ENCODE measurements around the gene YBEY. TPM values are rescaled to one million over a fixed set of nuclear protein-coding genes. Genes with fewer than 3 reads are reported as not detected.

YBEY gene
- total RNA-seq, 1 donor from 2014 or later, result 13.7 TPM

DNA sequence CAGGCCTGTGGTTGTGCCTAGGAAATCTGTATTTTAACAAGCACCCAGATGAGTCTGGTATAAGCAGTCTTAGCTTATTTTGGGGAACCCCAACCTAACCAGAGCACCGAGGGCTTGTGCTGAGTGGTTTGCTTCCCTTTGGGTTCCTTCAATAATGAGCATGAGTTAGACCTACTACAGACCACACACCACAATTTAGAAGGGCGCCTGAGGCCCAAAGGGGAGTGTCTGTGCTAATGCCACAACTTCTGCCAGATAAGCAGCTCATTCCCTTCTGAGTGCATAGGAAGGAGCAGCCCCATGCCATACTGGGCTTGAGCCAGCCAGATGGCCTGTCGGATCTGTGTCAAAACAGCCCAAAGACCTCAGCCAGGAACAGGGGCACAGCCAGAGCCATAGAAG, 42.2 kb upstream of the YBEY start:
- Mint-ChIP-seq H3K27ac (no peak overlapping the region), H3K27me3 (no peaks in the 10 kb centered on the region), H3K36me3 (ENCODE audit: low read depth) (peaks cover 92% of the 10 kb centered on the region), H3K4me3 (no peak overlapping the region), H3K4me1 (peaks cover 7% of the 10 kb centered on the region), H3K9me3 (no peaks in the 10 kb centered on the region)
- POLR2A ChIA-PET, result no interaction called here
- CTCF ChIA-PET, result no interaction called here
- intact Hi-C loops (cut with micrococcal nuclease), result no loop called here
- DNase-seq (no peak), ATAC-seq (ENCODE audit: low read depth) (no peak)
- TF ChIP-seq, protein P1, sequence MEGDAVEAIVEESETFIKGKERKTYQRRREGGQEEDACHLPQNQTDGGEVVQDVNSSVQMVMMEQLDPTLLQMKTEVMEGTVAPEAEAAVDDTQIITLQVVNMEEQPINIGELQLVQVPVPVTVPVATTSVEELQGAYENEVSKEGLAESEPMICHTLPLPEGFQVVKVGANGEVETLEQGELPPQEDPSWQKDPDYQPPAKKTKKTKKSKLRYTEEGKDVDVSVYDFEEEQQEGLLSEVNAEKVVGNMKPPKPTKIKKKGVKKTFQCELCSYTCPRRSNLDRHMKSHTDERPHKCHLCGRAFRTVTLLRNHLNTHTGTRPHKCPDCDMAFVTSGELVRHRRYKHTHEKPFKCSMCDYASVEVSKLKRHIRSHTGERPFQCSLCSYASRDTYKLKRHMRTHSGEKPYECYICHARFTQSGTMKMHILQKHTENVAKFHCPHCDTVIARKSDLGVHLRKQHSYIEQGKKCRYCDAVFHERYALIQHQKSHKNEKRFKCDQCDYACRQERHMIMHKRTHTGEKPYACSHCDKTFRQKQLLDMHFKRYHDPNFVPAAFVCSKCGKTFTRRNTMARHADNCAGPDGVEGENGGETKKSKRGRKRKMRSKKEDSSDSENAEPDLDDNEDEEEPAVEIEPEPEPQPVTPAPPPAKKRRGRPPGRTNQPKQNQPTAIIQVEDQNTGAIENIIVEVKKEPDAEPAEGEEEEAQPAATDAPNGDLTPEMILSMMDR (IDR thresholded peaks at IDR 0.05), result no peak

DNA sequence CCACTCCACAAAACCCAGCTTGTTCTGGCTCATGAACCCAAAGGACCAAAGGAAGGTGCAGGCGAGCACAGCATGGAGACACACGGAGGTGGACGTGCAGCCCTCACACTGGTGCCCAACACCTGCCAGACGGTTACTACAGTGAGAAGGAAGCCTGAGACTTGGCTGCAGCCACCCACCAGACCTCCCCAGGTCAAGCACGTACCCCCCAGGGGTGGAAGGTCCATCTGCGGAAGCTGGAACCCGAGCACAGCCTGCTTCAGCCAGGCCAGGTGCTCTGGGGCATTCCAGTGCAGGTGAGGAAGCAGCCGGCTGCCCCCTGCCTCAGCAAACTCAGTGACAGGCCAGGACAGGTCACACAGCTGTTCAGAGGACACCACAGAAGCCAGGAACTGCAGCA, 41.5 kb upstream of the YBEY start:
- TF ChIP-seq, protein P1 (IDR thresholded peaks at IDR 0.05), result no peak
- peaks cover 7% of the 10 kb centered on the region for H3K4me1 Mint-ChIP-seq
- no peak overlapping the region for H3K4me3 Mint-ChIP-seq
- H3K36me3 Mint-ChIP-seq (ENCODE audit: low read depth), result peaks cover 92% of the 10 kb centered on the region
- DNase-seq (no peak), ATAC-seq (ENCODE audit: low read depth) (no peak)
- CTCF ChIA-PET, result no interaction called here
- no peaks in the 10 kb centered on the region for H3K9me3 Mint-ChIP-seq
- intact Hi-C loops (cut with micrococcal nuclease), result no loop called here
- no peak overlapping the region for H3K27ac Mint-ChIP-seq
- POLR2A ChIA-PET, result no interaction called here
- H3K27me3 Mint-ChIP-seq, result no peaks in the 10 kb centered on the region

DNA sequence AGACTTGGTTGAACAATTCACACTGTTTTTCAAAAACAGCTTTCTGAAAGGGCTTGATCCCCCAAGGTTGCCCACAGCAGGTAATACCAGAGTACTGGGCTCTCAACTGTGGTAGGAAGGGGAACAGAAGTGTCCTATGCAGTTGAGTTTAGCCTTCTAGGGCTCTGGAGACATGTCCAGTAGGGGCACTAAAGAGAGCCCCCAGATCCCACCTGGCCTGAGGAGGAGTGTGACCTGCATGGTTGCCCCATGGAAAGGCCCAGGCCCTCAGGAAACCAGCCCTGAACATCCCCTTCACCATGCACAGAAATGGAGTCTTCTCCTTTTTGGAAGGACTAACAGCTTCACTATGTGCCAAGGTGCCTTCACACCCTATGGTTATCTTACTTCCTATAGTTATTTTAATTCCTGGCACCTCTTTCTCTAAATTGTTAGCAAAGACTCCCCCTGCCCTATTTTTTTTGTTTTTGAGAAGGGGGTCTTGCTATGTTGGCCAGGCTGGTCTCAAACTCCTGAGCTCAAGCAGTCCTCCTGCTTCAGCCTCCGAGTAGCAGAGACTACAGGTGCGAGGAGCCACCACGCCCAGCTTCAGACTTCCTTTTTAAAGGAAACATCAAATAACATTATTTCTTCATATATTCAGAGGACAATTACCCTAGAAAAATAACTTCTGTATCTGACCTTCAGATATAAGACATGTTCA, 40.8 kb upstream of the YBEY start:
- Mint-ChIP-seq H3K36me3 (ENCODE audit: low read depth) (peaks cover 92% of the 10 kb centered on the region), H3K4me3 (no peak overlapping the region), H3K4me1 (peaks cover 14% of the 10 kb centered on the region), H3K27ac (no peak overlapping the region), H3K27me3 (no peaks in the 10 kb centered on the region), H3K9me3 (no peaks in the 10 kb centered on the region)
- CTCF ChIA-PET, result no interaction called here
- intact Hi-C loops (cut with micrococcal nuclease), result no loop called here
- DNase-seq, result no peak
- ATAC-seq (ENCODE audit: low read depth), result no peak
- TF ChIP-seq, protein P1 (IDR thresholded peaks at IDR 0.05), result no peak
- POLR2A ChIA-PET, result no interaction called here

DNA sequence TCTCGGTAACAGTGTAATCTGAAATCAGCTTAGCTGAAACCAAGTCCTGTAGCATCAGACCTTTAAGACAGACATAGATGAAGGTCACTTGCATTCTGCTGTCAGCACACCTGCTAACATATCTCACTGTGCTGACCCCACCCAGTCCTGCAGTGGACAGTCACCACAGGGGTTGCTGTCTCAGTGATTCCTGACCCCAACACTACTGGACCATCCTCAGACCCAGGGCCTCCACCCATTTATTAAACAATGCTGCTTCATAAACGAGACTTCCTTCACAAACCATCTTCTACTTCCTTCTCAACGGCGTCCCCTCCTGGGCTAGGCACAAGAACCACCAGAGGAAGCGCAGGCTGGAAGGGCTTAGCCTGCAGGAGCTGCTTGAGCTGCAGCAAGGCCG, 39.8 kb upstream of the YBEY start:
- H3K27ac Mint-ChIP-seq, result no peak overlapping the region
- DNase-seq, result no peak
- ChIA-PET CTCF (no interaction called here), POLR2A (no interaction called here)
- ATAC-seq (ENCODE audit: low read depth), result no peak
- TF ChIP-seq, protein P1 (IDR thresholded peaks at IDR 0.05), result no peak
- intact Hi-C loops (cut with micrococcal nuclease), result no loop called here
- peaks cover 92% of the 10 kb centered on the region for H3K36me3 Mint-ChIP-seq (ENCODE audit: low read depth)
- H3K4me3 Mint-ChIP-seq, result no peak overlapping the region
- peaks cover 22% of the 10 kb centered on the region for H3K4me1 Mint-ChIP-seq
- no peaks in the 10 kb centered on the region for H3K27me3 Mint-ChIP-seq
- H3K9me3 Mint-ChIP-seq, result no peaks in the 10 kb centered on the region

DNA sequence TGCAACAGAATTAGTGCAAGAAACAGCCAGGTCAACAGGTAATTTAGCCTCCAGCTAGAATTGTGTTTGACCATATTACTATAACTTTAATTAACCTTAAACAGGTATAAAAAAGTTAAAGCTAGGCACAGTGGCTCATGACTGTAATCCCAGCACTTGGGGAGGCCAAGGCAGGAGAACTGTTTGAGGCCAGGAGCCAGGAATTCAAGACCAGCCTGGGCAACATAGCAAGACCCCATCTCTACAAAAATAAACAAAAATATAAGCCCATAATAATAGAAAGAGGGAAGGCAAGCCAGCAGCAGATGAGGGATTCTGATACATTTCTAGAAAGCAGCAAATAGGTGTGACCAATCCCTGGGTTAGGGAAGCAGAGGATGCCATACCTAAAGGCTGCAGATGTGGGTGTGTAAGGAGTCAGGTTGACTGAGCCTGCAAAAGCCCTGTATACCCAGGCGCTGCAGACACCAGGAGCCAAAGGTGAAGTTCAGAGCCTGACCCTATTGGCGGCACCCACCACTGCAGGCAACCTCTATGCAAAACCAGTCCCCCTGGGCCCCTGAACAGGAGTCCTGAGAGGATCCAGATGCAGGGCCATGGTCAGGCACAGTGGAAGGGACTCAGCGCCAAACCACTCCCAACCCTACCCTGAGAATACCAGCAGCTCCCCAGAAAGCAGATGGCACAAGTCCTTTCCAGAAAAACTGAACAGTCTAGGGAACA, 38.3 kb upstream of the YBEY start:
- H3K27me3 Mint-ChIP-seq, result no peaks in the 10 kb centered on the region
- intact Hi-C loops (cut with micrococcal nuclease), result no loop called here
- POLR2A ChIA-PET, result no interaction called here
- TF ChIP-seq, protein P1 (IDR thresholded peaks at IDR 0.05), result no peak
- CTCF ChIA-PET, result interaction anchor here (1.5 kb wide), 1 partner anchor 105 kb away, joined by 3 read pairs; no protein-coding TSS in a partner anchor
- no peak overlapping the region for H3K4me3 Mint-ChIP-seq
- H3K9me3 Mint-ChIP-seq, result no peaks in the 10 kb centered on the region
- DNase-seq, result no peak
- peaks cover 85% of the 10 kb centered on the region for H3K36me3 Mint-ChIP-seq (ENCODE audit: low read depth)
- peaks cover 30% of the 10 kb centered on the region for H3K4me1 Mint-ChIP-seq
- ATAC-seq (ENCODE audit: low read depth), result no peak
- no peak overlapping the region for H3K27ac Mint-ChIP-seq
